Tongue (tissue), 2 donors: ENCODE data around the gene LPP. TPM values are rescaled to one million over a fixed set of nuclear protein-coding genes. Genes with fewer than 3 reads are reported as not detected.

ENCODE experiments used
- DNase-seq: peaks from one replicate; pipeline ENCODE4 v3.0.0-alpha.2; 2015
- total RNA-seq: library from RNA; depleted of rRNA; stranded (reverse); fragments of >200 nt; gene quantifications from one replicate; pipeline ENCODE4 v1.2.3, GENCODE V29; 2014

LPP gene
- total RNA-seq, 1 donor from 2014 or later = 59.4 TPM

GRCh38 chr3:188170461-188171459 lies 16.8 kb downstream of the LPP start:
- no peak for DNase-seq

DNA sequence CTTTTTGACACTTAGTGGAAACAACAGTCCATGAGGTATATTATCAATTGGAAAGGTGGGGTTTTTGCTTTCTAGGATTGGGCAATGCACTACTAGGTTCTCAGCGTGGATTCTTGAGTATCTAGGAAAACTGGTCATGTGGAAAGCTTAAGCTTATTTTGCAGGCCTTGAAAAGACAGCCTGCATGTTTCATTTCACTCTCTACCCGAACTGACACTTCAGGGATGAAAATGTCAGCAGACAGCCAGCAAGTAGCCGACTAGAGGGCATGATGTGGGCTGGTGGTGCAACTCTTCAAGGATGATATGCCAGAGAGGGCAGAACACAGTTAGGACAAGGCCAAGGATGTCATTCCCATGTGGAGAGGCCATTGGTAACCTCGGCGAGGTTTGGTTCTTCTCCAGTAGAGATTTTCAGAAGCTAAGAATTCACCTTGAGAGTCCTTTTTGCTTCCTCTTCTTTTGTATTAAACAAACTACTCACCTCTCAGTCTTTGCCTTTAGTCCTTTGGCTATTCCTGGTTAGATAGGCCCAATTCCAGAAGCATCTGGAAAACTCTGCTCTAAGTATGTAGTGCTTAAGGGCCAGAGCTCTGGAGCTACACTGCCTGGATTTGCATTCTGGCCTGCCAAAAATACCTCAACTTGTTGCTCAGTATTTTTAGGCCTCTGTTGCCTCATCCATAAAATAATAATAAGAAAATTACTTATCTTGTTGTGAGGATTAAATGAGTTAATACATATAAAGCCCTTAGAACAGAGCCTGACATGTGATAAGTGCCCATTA lies 17.9 kb downstream of the LPP start:
- DNase-seq = no peak

DNA sequence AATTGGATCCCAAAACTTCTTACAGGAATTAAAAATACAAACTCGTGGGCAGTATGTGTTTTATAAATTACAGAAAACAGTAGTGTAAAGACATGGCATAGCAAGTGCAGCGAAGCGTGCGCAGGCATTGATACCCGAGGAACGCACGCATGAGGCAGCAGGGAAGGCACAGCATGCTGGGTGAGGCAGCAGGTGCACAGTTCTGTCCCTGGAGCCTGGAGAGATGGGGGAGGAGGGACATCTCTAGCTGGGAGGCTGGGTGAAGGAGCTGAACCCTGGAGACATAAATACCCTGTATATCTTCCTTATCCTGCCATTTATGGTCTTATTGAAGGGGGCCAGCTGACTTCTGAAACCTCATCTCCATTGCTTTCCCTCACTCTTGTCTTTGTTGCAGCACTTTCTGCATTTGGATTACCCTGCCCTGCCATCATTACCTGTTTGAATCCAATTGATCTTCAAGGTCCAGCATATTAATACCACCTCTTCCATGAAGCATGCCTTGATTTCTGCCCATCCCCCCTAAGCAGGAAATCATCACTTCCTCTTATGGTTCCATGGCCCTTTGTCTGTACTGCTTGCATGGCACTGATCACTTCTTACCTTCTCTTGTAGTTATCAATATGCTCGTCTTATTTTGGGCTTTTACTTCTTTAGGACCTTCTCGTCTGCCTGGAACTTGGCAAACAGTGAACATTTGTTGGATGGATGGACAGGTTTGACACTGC lies 20.5 kb downstream of the LPP start:
- DNase-seq = no peak

DNA sequence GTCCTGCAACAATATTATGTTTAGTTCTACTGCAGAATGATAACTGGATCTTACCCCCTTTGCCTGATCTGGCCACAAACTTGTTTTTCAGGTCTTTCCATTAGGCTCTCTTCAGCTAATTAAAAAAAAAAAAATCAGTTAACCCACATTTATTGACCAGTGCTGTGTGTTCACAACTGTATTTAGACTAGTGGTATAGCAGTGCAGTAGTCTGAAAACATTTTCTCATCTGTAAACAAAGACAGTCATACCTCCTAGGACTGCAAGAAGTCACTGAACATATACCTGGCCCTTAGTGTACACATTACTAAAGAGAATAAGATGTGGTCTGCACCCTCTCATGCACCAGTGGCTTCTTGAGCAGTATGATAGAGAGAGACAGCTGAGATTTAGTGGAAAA lies 22.5 kb downstream of the LPP start:
- DNase-seq = no peak

DNA sequence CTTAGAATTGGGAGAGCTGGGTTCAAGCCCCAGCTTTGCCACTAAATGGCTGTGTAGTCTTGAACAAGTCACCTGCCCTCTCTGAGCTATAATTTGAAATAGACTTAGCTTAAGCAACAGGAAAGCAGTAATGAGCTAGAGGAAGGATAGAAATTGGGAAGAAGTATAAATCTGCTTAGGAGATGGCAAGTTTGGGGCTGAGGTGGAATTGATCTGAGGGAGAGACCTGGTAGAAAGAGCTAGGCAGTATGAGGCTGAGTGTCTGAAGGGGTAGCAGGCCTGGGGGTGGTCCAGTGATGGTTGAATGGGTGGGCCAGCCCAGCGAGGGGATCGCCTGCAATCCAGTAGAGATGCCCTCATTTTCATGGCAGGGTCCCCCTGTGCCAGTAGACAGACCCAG lies 22.9 kb downstream of the LPP start:
- no peak for DNase-seq

DNA sequence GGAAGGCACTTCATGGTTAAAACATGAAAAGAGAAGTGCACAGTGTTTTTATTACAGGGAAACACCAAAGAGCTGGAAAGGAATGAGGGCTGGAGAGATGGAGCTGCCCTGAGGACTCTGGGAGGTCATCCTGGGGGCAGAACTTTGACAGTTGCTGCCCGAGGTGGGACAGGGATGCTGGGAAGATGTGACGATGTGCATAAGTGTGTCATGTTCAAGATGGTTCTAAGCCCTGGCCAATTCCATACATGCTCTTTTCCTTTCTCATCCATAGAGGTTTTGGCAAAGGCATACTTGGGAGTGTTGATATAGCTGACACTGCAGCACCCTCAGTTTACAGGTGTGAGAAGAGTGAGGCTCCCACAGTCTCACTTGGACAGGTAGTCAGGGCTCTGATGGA lies 23.8 kb downstream of the LPP start:
- DNase-seq = no peak

DNA sequence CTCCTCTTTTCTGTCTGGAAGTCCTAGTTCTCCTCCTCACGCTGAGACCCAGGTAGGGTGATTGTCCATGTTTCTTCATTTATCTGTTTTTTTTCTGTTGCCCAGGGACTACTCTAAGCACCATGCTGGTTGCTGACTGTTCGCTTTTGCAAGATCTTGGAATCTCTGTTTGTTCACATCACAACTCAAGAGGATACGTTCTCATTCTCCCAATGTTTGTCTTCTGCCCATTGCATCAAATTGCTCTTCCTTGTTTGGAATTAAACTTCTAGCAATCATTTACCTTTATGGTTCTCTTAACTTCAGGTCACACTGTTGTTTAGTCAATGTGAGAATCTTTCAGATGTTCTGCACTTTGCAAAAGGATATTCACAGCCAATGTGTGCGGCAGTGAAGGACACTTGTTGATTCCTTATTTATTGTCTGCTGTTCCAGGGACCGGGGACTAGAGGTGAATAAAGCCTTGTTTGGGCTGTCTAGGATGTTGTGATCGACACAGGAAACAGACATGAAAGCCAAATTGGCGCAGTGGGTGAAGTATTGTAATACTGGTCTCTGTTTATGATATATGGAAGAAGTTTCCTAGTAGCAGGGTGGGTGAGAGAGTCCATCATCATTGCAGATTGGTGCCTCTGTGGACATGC lies 24.5 kb downstream of the LPP start:
- DNase-seq = no peak

DNA sequence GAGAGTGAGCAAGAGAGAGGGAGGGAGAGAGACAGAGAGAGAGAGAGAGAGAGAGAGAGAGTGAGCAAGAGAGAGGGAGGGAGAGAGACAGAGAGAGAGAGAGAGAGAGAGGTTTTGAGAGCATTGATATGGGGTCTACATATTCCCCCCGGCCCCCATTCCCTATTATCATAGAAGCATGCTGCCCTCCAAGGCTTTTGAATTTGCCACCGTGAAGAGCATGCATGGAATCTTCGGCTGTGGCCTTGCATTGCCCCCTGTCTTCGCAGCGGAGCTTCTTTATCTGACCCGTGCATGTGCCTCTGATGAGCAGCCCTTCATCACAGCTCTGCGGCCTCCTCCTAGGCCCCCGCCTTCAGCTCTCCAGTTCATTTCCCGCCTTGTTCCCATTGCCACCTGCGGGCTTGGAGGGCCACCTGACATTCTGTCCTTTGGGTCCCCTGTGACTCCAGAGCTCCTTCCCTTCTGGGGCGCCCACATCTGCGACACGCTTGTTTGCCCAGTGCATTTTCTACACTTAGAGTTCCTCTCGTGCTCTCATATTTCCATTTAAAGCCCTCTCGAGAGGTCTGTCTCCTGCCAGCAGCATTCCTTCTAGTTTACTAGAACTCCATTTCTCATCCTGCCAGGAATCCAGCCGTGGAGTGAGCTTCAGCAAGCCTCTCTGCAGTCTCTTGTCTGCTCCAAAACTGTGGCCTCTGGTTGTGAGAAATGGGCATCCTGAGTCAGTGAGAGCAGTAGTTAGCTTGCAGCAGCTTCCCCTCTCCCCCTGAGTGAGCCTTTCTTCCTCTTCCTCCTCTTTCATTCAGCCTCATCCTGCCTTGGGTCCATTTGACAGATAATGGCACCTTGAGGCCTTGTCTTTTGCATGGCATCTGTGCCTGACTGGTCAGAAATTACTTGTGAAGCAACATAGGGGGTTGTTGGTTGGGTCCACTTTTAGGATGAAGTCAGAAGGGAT lies 25.3 kb downstream of the LPP start:
- peak; percentile 86 for DNase-seq

DNA sequence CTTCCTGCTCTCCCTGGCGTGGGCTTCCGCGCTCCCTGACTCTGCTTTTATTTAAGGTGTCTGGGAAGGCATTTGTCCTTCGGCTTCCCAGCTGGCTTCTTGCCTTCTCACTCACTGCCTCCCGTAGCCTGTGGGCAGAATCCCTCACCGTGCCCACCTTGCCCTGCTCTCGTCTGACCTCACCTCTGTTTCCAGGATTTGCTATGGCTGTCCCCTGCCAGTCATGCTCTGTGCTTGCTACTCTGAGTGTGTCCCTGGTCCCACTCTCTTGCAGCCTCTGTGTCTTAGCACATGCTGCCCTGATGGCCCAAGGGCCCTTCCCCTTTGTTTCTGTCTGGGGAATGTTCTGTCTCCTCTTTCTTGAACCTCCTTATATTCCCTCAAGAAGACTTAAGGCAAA lies 26.2 kb downstream of the LPP start:
- DNase-seq = no peak

DNA sequence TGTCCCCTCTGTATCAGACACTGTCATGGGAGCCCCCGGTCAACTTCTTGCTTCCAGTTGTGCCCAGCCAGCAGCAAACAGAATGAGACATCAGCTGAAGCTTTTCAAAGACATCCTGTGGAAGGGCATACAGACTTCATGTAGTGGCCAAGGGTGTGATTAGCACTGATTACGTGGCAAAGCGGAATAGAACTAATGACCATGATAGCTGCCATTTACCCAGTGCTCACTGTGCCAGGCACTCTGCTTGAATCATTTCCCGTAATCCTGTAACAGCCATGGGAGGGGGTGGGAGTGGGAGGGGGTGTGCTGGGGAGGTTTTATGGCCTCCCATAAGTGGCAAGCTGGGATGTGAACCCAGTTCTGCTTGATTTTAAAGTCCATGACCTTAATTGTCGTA lies 29.5 kb downstream of the LPP start:
- no peak for DNase-seq

DNA sequence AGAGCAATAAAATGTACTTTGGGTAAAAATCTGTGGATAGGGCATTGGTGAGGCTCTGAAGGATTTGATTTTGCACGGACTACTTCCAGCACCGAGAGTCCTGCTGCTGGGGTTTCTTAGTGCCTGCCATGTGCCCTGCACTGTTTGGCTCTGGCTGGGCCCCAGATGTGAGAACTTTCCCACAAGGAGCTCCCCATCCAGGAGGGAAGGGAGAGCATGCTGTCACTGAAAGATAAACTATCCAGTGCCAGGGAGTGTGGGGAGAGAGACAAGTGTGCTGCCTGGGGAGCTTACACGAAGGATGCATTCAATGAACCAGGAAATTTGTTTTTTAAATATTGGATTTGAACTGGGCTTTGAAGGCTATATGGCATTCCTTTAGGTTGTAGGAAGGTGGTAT lies 30.2 kb downstream of the LPP start:
- DNase-seq = no peak

GRCh38 chr3:188184649-188185048 lies 30.7 kb downstream of the LPP start:
- no peak for DNase-seq

DNA sequence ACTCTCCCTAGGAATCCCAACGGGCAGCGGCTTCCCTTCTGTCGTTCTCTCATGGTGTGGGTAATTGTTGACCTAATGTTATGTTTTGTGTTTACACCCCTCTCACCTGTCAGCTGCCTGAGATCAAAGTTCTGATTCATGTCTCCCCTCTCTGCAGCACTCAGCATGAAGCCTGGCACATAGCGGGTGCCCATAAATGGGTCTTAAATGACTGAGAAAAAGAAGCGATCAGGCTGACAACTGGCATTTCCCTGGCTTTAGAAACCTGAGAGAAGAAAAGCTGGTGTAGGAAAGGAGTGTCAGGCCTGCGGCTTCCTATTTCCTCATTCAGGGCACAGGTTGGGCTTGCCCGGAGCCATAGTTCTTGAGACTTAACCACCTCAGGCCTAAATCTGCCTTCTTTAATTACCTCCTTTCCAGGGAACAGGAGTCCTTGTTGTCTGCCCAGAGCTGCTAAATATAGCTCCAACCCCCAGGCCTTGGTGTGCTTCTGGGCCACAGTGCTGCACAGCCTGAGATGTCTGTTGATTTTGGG lies 31.8 kb downstream of the LPP start:
- DNase-seq = peak; percentile 42

GRCh38 chr3:188187053-188187452 lies 33.1 kb downstream of the LPP start:
- DNase-seq = no peak

- no peak for DNase-seq
Observed at GRCh38 chr3:188188911-188189310, 35.0 kb downstream of the LPP start.

- DNase-seq = no peak
Observed at GRCh38 chr3:188191460-188191859, 37.5 kb downstream of the LPP start.

- no peak for DNase-seq
Observed at GRCh38 chr3:188192034-188192433, 38.1 kb downstream of the LPP start.

DNA sequence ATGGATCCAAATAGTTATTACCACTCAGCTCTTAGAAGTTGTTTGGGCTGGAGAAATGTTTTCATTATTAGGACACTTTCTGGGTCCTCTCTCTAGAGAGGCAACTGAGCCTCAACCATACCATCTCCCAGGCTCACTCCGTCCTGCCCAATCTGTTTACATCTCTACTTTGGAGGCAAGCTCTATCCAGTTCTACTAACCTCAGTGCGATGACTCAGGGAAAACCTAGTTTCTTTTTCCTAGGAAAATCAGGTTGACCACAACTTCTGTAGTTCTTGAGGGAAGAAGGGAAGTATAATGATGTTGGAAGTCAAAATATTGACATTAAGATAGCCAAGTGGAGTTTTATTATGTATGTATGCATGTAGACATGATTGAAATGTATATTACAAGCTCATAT lies 40.4 kb downstream of the LPP start:
- DNase-seq = no peak

DNA sequence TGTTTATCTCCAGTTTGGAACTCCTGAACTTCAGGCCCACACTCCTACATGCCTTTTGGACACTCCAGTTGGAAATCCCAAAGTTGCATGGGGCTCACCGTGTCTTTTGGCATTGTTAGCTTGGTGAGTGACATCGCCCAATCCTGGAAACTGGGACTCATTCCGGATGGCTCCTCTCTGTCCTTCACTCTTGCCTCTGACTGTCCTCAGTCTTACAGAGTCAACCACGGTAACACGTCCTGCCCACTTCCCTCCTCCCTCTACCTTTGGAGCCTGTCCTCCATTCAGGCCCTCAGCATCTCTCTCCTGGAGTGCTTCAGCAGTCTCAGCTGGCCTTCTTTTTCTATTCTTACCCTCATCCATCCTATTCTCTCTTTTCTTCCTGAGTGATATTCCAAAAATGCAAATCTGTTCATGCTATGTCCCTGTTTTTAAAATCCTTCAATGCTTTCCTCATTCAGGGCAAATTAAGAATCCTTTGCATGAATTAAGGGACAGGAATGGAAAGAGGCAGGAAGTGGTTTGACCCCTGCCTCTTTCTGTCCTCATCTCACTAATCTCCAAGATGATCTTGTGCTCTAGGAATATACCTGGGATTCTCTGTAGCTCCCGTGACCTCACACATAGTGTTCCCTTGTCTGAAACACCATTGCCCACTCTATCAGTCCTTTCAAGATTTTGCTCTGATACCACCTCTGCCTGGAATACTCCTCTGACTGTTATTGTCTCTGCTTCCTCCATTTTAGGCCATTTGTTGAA lies 42.5 kb downstream of the LPP start:
- DNase-seq = no peak

DNA sequence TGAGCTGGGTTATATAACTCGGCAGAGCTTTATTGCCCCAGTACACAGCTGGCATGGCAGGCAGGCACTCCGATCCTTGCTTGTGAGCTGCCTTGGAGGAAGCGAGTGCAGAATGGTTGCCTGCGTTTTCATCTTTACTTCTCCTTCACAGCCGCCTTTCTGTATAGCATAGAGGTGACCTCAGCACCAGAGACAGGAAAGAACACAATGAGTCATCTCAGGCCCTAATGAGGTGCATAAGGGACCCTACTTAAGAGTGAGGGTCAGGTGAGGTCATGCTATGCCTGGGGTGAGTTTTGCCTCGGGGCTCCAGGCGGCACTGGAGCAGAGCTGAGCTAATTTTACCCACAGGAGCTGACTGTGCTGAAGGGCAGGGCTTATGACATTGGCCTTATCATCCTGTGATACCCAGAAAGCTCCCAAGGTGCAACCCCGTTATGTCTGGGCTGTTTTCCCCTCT lies 43.5 kb downstream of the LPP start:
- DNase-seq = no peak
